ENCODE data around the gene FAM107B.
"Not testable (repeated sequence)": the region's sequence is repeated elsewhere in the genome, so short reads cannot be mapped to it uniquely, and the experiment has no call there.

The FAM107B gene

GRCh38 chr10:14731875-14732512 lies 42.7 kb downstream of the FAM107B start:
- no peak for DNase-seq

GRCh38 chr10:14728346-14728745 lies 46.4 kb downstream of the FAM107B start:
- no peak for DNase-seq

- no peak for DNase-seq
These were observed 46.8 kb downstream of the FAM107B start for GRCh38 chr10:14727924-14728323.

- no peak for DNase-seq
These were observed 47.2 kb downstream of the FAM107B start for GRCh38 chr10:14727465-14727864.

GRCh38 chr10:14724931-14725330 lies 49.8 kb downstream of the FAM107B start:
- no peak for DNase-seq

GRCh38 chr10:14723052-14723689 lies 51.5 kb downstream of the FAM107B start:
- peak in 3 of 5 donors; percentile 3 to 46 (median 18) for DNase-seq

- DNase-seq: no peak
These were observed 57.1 kb downstream of the FAM107B start for GRCh38 chr10:14717552-14717951.

GRCh38 chr10:14712991-14713424 lies 61.7 kb downstream of the FAM107B start:
- no peak for DNase-seq

GRCh38 chr10:14709344-14709743 lies 65.4 kb downstream of the FAM107B start:
- not testable (repeated sequence) for DNase-seq

GRCh38 chr10:14707481-14707880 lies 67.2 kb downstream of the FAM107B start:
- no peak for DNase-seq

GRCh38 chr10:14705548-14706230 lies 69.0 kb downstream of the FAM107B start:
- DNase-seq: no peak

- no peak for DNase-seq
These were observed 71.1 kb downstream of the FAM107B start for GRCh38 chr10:14703631-14704001.

GRCh38 chr10:14701466-14701865 lies 73.2 kb downstream of the FAM107B start:
- DNase-seq: no peak

GRCh38 chr10:14700546-14700945 lies 74.2 kb downstream of the FAM107B start:
- no peak for DNase-seq

GRCh38 chr10:14699482-14699881 lies 75.2 kb downstream of the FAM107B start:
- DNase-seq: no peak

- no peak for DNase-seq
These were observed 75.9 kb downstream of the FAM107B start for GRCh38 chr10:14698829-14699170.

GRCh38 chr10:14698111-14698828 lies 76.4 kb downstream of the FAM107B start:
- DNase-seq: no peak

GRCh38 chr10:14697281-14697680 lies 77.4 kb downstream of the FAM107B start:
- DNase-seq: no peak

- no peak for DNase-seq
These were observed 77.9 kb downstream of the FAM107B start for GRCh38 chr10:14696821-14697220.

- no peak for DNase-seq
These were observed 78.7 kb downstream of the FAM107B start for GRCh38 chr10:14695847-14696480.

- DNase-seq: no peak
These were observed 80.8 kb downstream of the FAM107B start for GRCh38 chr10:14693891-14694290.

- peak in 1 of 5 donors; percentile 9 for DNase-seq
These were observed 82.2 kb downstream of the FAM107B start for GRCh38 chr10:14692344-14693076.
